Breast epithelium (tissue), 3 donors: ENCODE results near the gene ENAH.

Experiments used
- POLR2A ChIP-seq: fragments of 450-650 bp; IDR thresholded peaks from one replicate; pipeline ENCODE4 v1.6.1; 2016; ENCODE audit warnings: antibody characterized with exemption, mild to moderate bottlenecking, moderate library complexity
- POLR2AphosphoS5 ChIP-seq, 3 donors: sonication (generic); formaldehyde crosslinking; IDR thresholded peaks; one replicate each; pipeline ENCODE4 v1.6.1; 2017; ENCODE audit warnings: antibody characterized with exemption in 3 of 3
- TF ChIP-seq, protein P1 (sequence below), 3 donors: fragments of 450-650 bp; IDR thresholded peaks; one replicate each; pipeline ENCODE4 v1.5.1; 2016 to 2017; ENCODE audit warnings: antibody characterized with exemption in 3 of 3, mild to moderate bottlenecking in 3 of 3, moderate library complexity in 3 of 3

GRCh38 chr1:225441314-225442122 lies 211.4 kb downstream of the ENAH start:
- TF ChIP-seq POLR2AphosphoS5 (IDR thresholded peaks at IDR 0.05): no peak
- TF ChIP-seq, protein P1, sequence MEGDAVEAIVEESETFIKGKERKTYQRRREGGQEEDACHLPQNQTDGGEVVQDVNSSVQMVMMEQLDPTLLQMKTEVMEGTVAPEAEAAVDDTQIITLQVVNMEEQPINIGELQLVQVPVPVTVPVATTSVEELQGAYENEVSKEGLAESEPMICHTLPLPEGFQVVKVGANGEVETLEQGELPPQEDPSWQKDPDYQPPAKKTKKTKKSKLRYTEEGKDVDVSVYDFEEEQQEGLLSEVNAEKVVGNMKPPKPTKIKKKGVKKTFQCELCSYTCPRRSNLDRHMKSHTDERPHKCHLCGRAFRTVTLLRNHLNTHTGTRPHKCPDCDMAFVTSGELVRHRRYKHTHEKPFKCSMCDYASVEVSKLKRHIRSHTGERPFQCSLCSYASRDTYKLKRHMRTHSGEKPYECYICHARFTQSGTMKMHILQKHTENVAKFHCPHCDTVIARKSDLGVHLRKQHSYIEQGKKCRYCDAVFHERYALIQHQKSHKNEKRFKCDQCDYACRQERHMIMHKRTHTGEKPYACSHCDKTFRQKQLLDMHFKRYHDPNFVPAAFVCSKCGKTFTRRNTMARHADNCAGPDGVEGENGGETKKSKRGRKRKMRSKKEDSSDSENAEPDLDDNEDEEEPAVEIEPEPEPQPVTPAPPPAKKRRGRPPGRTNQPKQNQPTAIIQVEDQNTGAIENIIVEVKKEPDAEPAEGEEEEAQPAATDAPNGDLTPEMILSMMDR (IDR thresholded peaks at IDR 0.05): no peak
- no peak for TF ChIP-seq POLR2A
